HG02884 (cell line): ENCODE measurements around the gene CCDC78.
"Not testable (repeated sequence)": the region's sequence is repeated elsewhere in the genome, so short reads cannot be mapped to it uniquely, and the experiment has no call there.

Experiments
- ATAC-seq: cut with Tn5 transposase; IDR thresholded peaks from one replicate; pipeline ENCODE4 v1.9.1; 2021; ENCODE audit warnings: mild to moderate bottlenecking, moderate library complexity; ENCODE audit not compliant: unreplicated experiment

The CCDC78 gene

DNA sequence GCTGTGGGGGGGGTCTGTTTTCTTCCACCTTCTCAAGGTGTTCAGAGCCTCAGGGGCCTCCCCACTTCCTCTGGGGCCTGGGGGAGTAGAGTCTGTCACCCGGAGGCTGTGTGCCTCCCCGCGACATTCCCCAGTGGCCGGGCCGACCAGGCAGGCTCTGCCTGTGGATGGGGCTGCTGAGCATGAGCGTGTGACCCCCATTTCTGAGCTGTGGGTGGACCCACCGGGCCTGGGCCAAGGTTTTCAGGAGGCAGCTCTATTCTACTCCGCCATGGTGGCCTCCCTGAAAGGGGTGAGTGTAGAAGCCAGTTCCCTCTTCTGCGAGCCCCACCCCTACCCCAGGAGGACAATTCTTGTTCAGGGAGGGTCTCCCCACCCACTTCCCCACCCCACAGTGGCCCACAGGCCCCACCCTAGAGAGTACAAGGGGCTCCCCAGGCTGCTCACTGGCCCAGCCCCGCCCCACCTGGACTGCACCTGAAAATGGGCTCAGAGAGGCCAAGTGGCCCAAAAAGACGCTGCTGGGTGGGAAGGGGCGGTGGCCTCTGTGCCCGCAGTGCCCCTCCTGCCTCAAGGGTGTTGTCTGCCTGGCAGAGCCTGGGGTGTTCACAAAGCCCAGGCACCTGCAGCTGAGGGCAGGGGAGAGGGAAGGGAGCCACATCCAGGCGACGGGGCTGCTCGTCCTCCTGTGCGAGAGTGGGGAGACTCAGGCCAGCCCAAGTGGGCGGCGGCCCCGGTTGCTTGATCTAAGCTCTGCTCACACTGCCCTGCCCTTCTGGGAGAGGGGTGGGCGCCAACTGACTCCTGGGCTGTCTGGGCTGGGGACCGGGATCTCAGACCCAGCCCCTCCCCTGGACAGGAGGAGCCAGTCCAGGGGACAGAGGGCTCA, 35.6 kb upstream of the CCDC78 start:
- no peak for ATAC-seq

GRCh38 chr16:760545-761343, 34.5 kb upstream of the CCDC78 start, which contains the start of gene MSLN:
Gene MSLN, plus strand, starts transcription at chr16:760734. Its CDS starts 1,947 bp downstream, at chr16:762681.
- no peak for ATAC-seq

GRCh38 chr16:760065-760464, 33.8 kb upstream of the CCDC78 start:
- ATAC-seq: no peak

DNA sequence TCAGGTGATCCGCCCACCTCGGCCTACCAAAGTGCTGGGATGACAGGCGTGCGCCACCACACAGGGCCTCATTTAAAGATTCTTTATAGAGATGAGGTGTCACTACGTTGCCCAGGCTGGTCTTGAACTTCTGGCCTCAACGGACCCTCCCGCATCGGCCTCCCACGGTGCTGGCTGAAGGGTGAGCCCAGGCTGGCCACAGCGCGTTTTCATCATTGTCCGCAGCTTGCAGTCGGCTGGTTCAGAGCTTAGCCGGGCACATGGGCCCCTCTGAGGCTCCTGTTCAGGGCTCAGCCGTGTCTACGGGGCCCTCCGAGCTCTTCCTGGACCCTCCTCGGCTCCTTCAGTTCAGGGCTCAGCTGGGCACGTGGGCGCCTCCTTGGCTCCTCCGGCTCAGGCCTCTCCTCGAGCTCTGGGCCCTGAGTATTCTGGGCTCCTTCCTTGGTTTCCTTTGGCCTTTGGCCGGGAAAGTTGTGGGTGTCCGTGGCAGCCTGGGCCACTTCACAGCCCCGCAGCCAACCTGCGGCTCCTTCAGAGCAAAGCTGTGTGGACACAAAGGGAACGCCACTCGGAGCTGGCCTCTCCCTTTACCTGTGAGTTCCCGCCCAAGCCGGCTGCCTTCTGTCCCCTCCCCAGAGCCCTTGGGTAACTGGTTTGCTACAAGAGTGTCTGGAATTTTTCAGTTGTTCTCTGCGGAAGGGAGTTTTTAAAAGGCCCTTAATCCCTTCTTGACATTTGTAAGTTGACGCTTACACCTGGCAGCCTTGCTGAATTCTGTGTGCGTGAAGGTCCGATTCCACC, 33.1 kb upstream of the CCDC78 start:
- no peak for ATAC-seq

DNA sequence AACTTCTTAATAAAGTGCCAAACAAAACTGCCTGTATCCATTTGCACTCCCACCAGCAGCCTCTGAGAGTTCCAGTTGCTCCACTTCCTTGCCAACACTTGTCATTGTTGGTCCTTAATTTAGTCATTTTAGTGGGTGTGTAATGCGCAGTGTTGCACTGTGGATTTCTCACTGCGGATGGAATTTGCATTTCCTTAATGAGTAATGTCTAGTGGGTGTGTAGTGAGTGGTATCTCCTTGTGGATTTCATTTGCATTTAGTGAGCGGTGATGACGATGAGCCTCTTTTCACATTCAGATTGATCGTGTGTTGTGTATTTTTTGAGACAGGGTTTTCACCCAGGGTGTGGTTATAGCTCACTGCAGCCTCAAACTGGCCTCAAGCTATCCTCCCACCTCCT, 30.2 kb upstream of the CCDC78 start:
- no peak for ATAC-seq

GRCh38 chr16:754656-755055, 28.4 kb upstream of the CCDC78 start:
- ATAC-seq: no peak

DNA sequence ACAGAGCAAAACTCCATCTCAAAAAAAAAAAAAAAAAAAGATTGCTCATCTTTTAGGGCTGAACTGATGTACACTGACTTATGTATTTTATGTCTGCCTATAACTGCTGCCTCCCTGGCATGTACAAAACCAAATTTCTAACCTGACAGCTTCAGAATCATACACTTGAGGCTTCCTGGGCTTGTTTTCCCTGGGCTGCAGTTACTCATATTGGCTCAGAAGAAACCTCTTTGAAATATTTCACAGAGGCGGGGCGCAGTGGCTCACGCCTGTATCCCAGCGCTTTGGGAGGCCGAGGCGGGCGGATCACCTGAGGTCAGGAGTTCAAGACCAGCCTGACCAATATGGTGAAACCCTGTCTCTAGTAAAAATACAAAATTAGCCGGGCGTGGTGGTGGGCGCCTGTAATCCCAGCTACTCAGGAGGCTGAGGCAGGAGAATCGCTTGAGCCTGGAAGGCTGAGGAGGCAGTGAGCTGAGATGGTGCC, 27.9 kb upstream of the CCDC78 start:
- not testable (repeated sequence) for ATAC-seq

- ATAC-seq: no peak
Observed at GRCh38 chr16:752007-752312, 25.7 kb upstream of the CCDC78 start.

DNA sequence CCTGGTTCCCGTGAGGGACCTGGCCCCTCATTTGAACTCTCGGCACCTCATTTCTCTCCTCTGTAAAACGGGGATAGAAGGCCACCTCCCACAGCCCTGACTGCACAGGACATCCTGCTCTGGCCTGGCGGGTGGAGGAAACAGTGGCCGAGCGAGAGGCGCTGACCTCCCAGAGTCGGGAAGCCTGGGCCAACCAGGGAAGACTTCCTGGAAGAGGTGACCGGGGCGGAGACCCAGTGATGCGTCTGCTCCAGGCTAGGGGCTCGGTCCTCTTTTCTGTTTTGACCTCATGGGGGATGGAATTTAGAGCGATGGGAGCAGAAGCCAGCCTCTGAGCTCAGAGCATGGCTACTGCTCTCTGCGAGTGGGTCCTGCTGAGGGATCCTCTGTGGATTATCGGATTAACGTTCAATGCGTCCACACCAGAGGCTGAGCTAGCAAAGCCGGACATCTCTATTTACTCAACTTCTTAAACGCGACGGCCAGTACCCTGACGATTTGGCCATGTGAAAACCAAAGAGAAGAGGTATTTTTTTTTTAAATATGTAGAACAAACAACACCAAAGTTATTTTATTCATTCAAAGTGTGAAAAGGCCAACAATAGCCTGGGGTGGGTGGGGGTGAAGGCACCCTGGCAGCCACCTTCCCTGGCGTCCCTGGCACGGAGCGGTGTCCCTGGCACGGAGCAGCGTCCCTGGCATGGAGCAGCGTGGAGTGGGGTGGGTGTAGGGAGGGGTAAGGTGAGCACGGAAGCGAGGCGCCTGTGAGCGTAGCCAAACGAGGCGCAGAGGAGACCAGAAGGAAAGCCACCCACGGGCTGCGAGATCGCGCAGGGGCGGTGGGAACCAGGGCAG, 25.1 kb upstream of the CCDC78 start:
- ATAC-seq: no peak

DNA sequence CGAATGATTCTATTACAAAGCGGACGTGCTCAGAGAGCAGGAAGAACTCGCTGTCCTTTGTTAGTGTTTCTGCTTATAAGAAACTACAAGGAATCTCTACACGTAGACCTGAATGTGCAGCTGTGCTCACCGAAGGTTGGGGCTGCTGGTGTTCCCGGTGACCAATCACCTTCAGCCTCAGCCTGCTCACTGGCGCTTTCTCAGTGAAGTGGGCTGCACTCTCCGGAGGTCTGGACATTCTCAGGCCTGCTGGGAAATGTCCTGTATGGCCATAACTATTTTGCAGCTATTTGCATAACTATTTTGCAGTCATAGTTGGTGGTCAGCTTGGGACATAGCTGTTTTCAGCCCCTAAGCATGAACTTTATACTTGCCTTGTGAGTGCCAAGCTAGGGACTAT, 24.2 kb upstream of the CCDC78 start:
- ATAC-seq: no peak

- no peak for ATAC-seq
Observed at GRCh38 chr16:749010-749409, 22.8 kb upstream of the CCDC78 start.

DNA sequence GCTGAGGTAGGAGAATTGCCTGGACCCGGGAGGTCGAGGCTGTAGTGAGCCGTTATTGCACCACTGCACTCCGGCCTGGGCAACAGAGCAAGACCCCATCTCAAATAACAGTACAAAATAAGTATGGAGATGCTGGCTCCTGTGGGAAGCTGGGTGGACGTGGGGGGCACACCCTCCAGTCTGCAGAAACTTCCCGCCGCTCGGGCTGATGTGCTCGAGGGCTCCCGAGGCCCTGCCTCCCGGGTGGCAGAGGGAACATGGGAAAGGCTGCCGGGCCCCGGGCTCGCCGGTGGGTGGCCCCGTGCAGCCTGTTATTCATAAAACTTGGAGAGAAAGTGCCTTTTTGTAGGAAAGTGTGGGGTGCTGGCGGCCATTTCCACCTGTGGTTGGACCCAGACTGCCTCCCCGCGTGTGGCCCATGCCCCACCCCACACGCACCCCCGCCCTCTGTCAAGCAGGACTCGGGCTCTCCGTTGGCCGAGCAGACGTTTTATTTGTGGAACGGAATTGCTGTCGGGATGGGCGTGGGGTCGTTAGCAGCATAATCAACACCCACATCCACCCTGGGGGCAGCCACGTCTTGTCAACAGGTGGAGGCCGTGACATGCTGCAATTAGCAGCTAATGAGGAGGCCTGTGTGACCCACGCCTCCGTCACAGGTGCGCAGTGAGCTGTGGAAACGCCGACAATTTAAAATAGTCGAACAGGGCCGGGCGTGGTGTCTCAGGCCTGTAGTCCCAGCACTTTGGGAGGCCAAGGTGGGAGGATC, 21.9 kb upstream of the CCDC78 start:
- no peak for ATAC-seq

- no peak for ATAC-seq
Observed at GRCh38 chr16:746637-747036, 20.4 kb upstream of the CCDC78 start.

DNA sequence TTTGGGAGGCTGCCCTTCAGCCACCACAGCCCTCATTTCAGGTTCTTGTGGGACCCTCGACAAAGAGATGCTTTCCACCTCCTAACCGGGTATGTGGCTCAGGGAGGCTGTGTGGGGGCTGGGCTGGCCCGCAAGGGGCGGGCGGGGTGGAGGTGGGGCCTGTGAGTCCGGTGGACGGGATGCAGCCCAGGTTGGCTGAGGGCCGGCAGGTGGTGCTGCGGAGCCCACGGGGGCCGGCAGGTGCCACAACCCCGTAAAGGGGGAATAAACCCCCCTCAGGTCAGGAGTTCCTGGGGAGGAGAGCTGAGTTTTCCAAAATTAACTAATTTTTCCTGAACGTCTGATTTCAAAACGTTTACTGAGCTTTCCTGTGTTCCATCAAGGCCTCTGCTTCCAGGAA, 19.5 kb upstream of the CCDC78 start:
- no peak for ATAC-seq

GRCh38 chr16:743794-744500, 17.7 kb upstream of the CCDC78 start:
- no peak for ATAC-seq

DNA sequence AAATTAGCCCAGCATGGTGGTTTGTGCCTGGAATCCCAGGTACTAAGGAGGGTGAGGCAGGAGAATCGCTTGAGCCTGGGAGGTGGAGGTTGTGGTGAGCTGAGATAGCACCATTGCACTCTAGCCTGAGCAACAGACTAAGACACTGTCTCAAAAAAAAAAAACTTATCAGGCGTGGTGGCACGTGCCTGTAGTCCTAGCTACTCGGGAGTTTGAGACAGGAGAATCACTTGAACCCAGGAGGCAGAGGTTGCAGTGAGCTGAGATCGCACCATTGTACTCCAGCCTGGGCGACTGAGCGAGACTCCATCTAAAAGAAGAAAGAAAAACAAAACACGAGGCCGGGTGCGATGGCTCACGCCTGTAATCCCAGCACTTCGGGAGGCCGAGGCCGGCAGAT, 16.7 kb upstream of the CCDC78 start:
- ATAC-seq: not testable (repeated sequence)

GRCh38 chr16:741986-742629, 15.9 kb upstream of the CCDC78 start:
- no peak for ATAC-seq

GRCh38 chr16:740764-741505, 14.7 kb upstream of the CCDC78 start, which contains the start of gene CIAO3:
Gene CIAO3, minus strand, starts transcription at chr16:740997. Its CDS starts 12 bp downstream, at chr16:740985.
- ATAC-seq: peak; percentile 61
